ENCODE data around the gene YIPF3.

- no peak for TF ChIP-seq EZH2phosphoT487 (IDR thresholded peaks at IDR 0.05; ENCODE audit: insufficient read depth, low read depth)
- no peak for TF ChIP-seq EZH2 (IDR thresholded peaks at IDR 0.05; ENCODE audit: insufficient read depth, poor library complexity, severe bottlenecking)
Observed at GRCh38 chr6:43520097-43520496, 3.4 kb upstream of the YIPF3 start.
